Measurements from ENCODE around the gene RPL27A. TPM values are rescaled to one million over a fixed set of nuclear protein-coding genes. Genes with fewer than 3 reads are reported as not detected.
A peak's percentile ranks its signal among the peaks of the same experiment; 100 is the strongest.

Gene RPL27A
- total and polyA plus RNA-seq, 2 donors (not counting 1 experiment from before 2014, with no cell fraction given) = 1,035 to 1,114 TPM

GRCh38 chr11:8649361-8649760 is 33.2 kb upstream of the RPL27A start:
- Histone ChIP-seq H3K27ac (ENCODE audit: insufficient read depth, low read length) (no peak overlapping the region), H3K9me3 (ENCODE audit: control insufficient read depth, insufficient read depth, low read depth, low read length) (no peaks in the 10 kb centered on the region), H2AFZ (ENCODE audit: low read length) (no peak overlapping the region), H4K20me1 (ENCODE audit: control insufficient read depth, extremely low read depth, insufficient read depth, low read length) (no peaks in the 10 kb centered on the region), H3K36me3 (ENCODE audit: control insufficient read depth, insufficient read depth, low read length) (peaks cover 1% of the 10 kb centered on the region), H3K9ac (ENCODE audit: insufficient read depth, low read length) (no peak overlapping the region), H3K27me3 (ENCODE audit: control insufficient read depth, insufficient read depth, low read length) (no peaks in the 10 kb centered on the region), H3K4me2 (ENCODE audit: extremely low read depth, insufficient read depth, low read length) (no peak overlapping the region), H3K4me3 (replicated peaks in 1 of 4; ENCODE audit: control extremely low read depth in 1 of 4, insufficient read depth in 1 of 4, low read depth in 3 of 4, low read length in 4 of 4) (no peak overlapping the region), H3K4me1 (ENCODE audit: control insufficient read depth, extremely low read depth, insufficient read depth, low read length) (peaks cover 18% of the 10 kb centered on the region), H3K79me2 (ENCODE audit: control insufficient read depth, insufficient read depth, low read length) (no peaks in the 10 kb centered on the region)
- no peak for TF ChIP-seq EZH2 (IDR thresholded peaks at IDR 0.05; ENCODE audit: low read length, missing control alignments)
- TF ChIP-seq, protein P1, sequence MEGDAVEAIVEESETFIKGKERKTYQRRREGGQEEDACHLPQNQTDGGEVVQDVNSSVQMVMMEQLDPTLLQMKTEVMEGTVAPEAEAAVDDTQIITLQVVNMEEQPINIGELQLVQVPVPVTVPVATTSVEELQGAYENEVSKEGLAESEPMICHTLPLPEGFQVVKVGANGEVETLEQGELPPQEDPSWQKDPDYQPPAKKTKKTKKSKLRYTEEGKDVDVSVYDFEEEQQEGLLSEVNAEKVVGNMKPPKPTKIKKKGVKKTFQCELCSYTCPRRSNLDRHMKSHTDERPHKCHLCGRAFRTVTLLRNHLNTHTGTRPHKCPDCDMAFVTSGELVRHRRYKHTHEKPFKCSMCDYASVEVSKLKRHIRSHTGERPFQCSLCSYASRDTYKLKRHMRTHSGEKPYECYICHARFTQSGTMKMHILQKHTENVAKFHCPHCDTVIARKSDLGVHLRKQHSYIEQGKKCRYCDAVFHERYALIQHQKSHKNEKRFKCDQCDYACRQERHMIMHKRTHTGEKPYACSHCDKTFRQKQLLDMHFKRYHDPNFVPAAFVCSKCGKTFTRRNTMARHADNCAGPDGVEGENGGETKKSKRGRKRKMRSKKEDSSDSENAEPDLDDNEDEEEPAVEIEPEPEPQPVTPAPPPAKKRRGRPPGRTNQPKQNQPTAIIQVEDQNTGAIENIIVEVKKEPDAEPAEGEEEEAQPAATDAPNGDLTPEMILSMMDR (conservative IDR thresholded peaks at IDR 0.05 in 1 of 2, IDR thresholded peaks at IDR 0.05 in 1 of 2; ENCODE audit: low read depth in 1 of 2, low read length in 2 of 2) = no peak
- DNase-seq (ENCODE audit: low read depth in 2 of 2) = peak; percentile 46 to 67

- no peak overlapping the region for H3K27ac ChIP-seq (ENCODE audit: insufficient read depth, low read length)
These were observed 32.1 kb upstream of the RPL27A start for GRCh38 chr11:8650401-8650990.

DNA sequence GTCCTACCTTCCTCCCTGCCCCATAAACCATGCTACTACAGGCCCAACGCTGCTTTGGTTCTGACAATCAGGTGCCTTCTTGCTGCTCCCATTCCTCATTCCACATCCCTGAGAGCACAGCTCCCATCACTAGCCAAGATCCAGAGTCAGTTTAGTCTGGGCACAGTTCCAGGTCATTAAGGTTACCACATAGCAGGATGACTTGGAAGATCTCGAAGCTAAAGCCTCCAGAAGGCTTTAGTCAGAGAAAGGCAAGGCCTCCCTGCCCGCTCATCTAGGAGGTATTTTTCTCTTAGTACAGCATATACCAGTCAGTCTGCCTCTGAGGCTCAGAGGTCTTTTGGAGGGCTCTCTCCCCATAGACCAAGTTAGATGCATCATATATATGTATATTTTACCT is 30.5 kb upstream of the RPL27A start:
- Histone ChIP-seq H3K4me2 (ENCODE audit: extremely low read depth, insufficient read depth, low read length) (peak overlapping the region; percentile 33), H3K9me3 (ENCODE audit: control insufficient read depth, insufficient read depth, low read depth, low read length) (no peaks in the 10 kb centered on the region), H3K27me3 (ENCODE audit: control insufficient read depth, insufficient read depth, low read length) (no peaks in the 10 kb centered on the region), H3K79me2 (ENCODE audit: control insufficient read depth, insufficient read depth, low read length) (no peaks in the 10 kb centered on the region), H3K4me1 (ENCODE audit: control insufficient read depth, extremely low read depth, insufficient read depth, low read length) (peaks cover 18% of the 10 kb centered on the region), H3K9ac (ENCODE audit: insufficient read depth, low read length) (no peak overlapping the region), H2AFZ (ENCODE audit: low read length) (no peak overlapping the region), H3K27ac (ENCODE audit: insufficient read depth, low read length) (peak overlapping the region; percentile 44), H3K4me3 (replicated peaks in 1 of 4; ENCODE audit: control extremely low read depth in 1 of 4, insufficient read depth in 1 of 4, low read depth in 3 of 4, low read length in 4 of 4) (no peak overlapping the region), H4K20me1 (ENCODE audit: control insufficient read depth, extremely low read depth, insufficient read depth, low read length) (no peaks in the 10 kb centered on the region), H3K36me3 (ENCODE audit: control insufficient read depth, insufficient read depth, low read length) (no peaks in the 10 kb centered on the region)
- no peak for TF ChIP-seq EZH2 (IDR thresholded peaks at IDR 0.05; ENCODE audit: low read length, missing control alignments)
- TF ChIP-seq, protein P1 (conservative IDR thresholded peaks at IDR 0.05 in 1 of 2, IDR thresholded peaks at IDR 0.05 in 1 of 2; ENCODE audit: low read depth in 1 of 2, low read length in 2 of 2) = no peak
- DNase-seq (ENCODE audit: low read depth in 2 of 2) = peak; percentile 88 to 96

More at GRCh38 chr11:8650401-8650990, 32.1 kb upstream of the RPL27A start:
- Histone ChIP-seq H3K36me3 (ENCODE audit: control insufficient read depth, insufficient read depth, low read length) (no peaks in the 10 kb centered on the region), H4K20me1 (ENCODE audit: control insufficient read depth, extremely low read depth, insufficient read depth, low read length) (no peaks in the 10 kb centered on the region), H3K27me3 (ENCODE audit: control insufficient read depth, insufficient read depth, low read length) (no peaks in the 10 kb centered on the region), H3K9me3 (ENCODE audit: control insufficient read depth, insufficient read depth, low read depth, low read length) (no peaks in the 10 kb centered on the region), H2AFZ (ENCODE audit: low read length) (no peak overlapping the region), H3K4me2 (ENCODE audit: extremely low read depth, insufficient read depth, low read length) (no peak overlapping the region), H3K79me2 (ENCODE audit: control insufficient read depth, insufficient read depth, low read length) (no peaks in the 10 kb centered on the region), H3K9ac (ENCODE audit: insufficient read depth, low read length) (no peak overlapping the region), H3K4me3 (replicated peaks in 1 of 4; ENCODE audit: control extremely low read depth in 1 of 4, insufficient read depth in 1 of 4, low read depth in 3 of 4, low read length in 4 of 4) (no peak overlapping the region), H3K4me1 (ENCODE audit: control insufficient read depth, extremely low read depth, insufficient read depth, low read length) (peaks cover 18% of the 10 kb centered on the region)
- TF ChIP-seq EZH2 (IDR thresholded peaks at IDR 0.05; ENCODE audit: low read length, missing control alignments) = no peak
- TF ChIP-seq, protein P1 (conservative IDR thresholded peaks at IDR 0.05 in 1 of 2, IDR thresholded peaks at IDR 0.05 in 1 of 2; ENCODE audit: low read depth in 1 of 2, low read length in 2 of 2) = no peak
- peak; percentile 12 to 19 for DNase-seq (ENCODE audit: low read depth in 2 of 2)

All from fibroblast of lung (primary cell).